ENCODE results near the gene KRTAP10-2.
"Not testable (repeated sequence)": the region's sequence is repeated elsewhere in the genome, so short reads cannot be mapped to it uniquely, and the experiment has no call there.

The KRTAP10-2 gene

GRCh38 chr21:44551340-44551961 is at the start of gene KRTAP10-2:
Gene KRTAP10-2 (minus strand): TSS chr21:44551505. CDS start chr21:44551458, 47 bp downstream.
- Mint-ChIP-seq H3K27me3 (no peaks in the 10 kb centered on the region), H3K27ac (no peak within 1 kb of the TSS), H3K4me3 (no peak within 1 kb of the TSS), H3K9me3 (peaks cover 20 to 38% of the 10 kb centered on the region in 2 donors), H3K4me1 (peaks cover 22% of the 10 kb centered on the region)
- ATAC-seq (no peak), DNase-seq (no peak)

- not testable (repeated sequence) for DNase-seq, H3K4me1 Mint-ChIP-seq, H3K27ac Mint-ChIP-seq, ATAC-seq, H3K4me3 Mint-ChIP-seq, H3K27me3 Mint-ChIP-seq
- peaks cover 12 to 20% of the 10 kb centered on the region in 2 donors for H3K9me3 Mint-ChIP-seq
Observed at GRCh38 chr21:44601091-44601490, 49.8 kb upstream of the KRTAP10-2 start.

- not testable (repeated sequence) for DNase-seq, H3K27ac Mint-ChIP-seq, ATAC-seq, H3K4me3 Mint-ChIP-seq, H3K27me3 Mint-ChIP-seq, H3K4me1 Mint-ChIP-seq
- peaks cover 12 to 20% of the 10 kb centered on the region in 2 donors for H3K9me3 Mint-ChIP-seq
Observed at GRCh38 chr21:44600118-44600978, 49.0 kb upstream of the KRTAP10-2 start, which contains the start of gene KRTAP10-7. Gene KRTAP10-7 (plus strand): TSS chr21:44600597. CDS start chr21:44600622, 25 bp downstream.

GRCh38 chr21:44599264-44600029 is 48.1 kb upstream of the KRTAP10-2 start:
- no peaks in the 10 kb centered on the region for H3K4me1 Mint-ChIP-seq
- H3K27ac Mint-ChIP-seq, result no peak overlapping the region
- no peak for ATAC-seq
- peaks cover 8 to 12% of the 10 kb centered on the region in 2 donors for H3K9me3 Mint-ChIP-seq
- H3K4me3 Mint-ChIP-seq, result no peak overlapping the region
- H3K27me3 Mint-ChIP-seq, result no peaks in the 10 kb centered on the region
- DNase-seq, result no peak

- Mint-ChIP-seq H3K27ac (no peak overlapping the region), H3K4me1 (no peaks in the 10 kb centered on the region), H3K9me3 (peaks cover 0 to 11% of the 10 kb centered on the region in 2 donors), H3K27me3 (no peaks in the 10 kb centered on the region), H3K4me3 (no peak overlapping the region)
- ATAC-seq (no peak), DNase-seq (no peak)
Observed at GRCh38 chr21:44598061-44598460, 46.8 kb upstream of the KRTAP10-2 start.

- ATAC-seq, result no peak
- Mint-ChIP-seq H3K27me3 (peaks cover 8% of the 10 kb centered on the region), H3K4me1 (peaks cover 7% of the 10 kb centered on the region), H3K9me3 (peaks cover 0 to 11% of the 10 kb centered on the region in 2 donors), H3K4me3 (no peak overlapping the region), H3K27ac (no peak overlapping the region)
- no peak for DNase-seq
Observed at GRCh38 chr21:44596068-44596725, 44.9 kb upstream of the KRTAP10-2 start.

GRCh38 chr21:44595524-44595923 is 44.2 kb upstream of the KRTAP10-2 start:
- DNase-seq (no peak), ATAC-seq (no peak)
- H3K4me3 Mint-ChIP-seq, result no peak overlapping the region
- H3K27ac Mint-ChIP-seq, result no peak overlapping the region
- peaks cover 0 to 11% of the 10 kb centered on the region in 2 donors for H3K9me3 Mint-ChIP-seq
- peaks cover 8% of the 10 kb centered on the region for H3K4me1 Mint-ChIP-seq
- peaks cover 9% of the 10 kb centered on the region for H3K27me3 Mint-ChIP-seq

- DNase-seq, result no peak
- H3K27me3 Mint-ChIP-seq, result peaks cover 13% of the 10 kb centered on the region
- H3K27ac Mint-ChIP-seq, result no peak overlapping the region
- no peak for ATAC-seq
- H3K4me1 Mint-ChIP-seq, result peaks cover 8% of the 10 kb centered on the region
- H3K4me3 Mint-ChIP-seq, result no peak overlapping the region
- H3K9me3 Mint-ChIP-seq, result peaks cover 0 to 11% of the 10 kb centered on the region in 2 donors
Observed at GRCh38 chr21:44594406-44594916, 43.2 kb upstream of the KRTAP10-2 start.

- Mint-ChIP-seq H3K27ac (no peak overlapping the region), H3K4me3 (no peak overlapping the region), H3K4me1 (peaks cover 8% of the 10 kb centered on the region), H3K9me3 (peaks cover 0 to 10% of the 10 kb centered on the region in 2 donors), H3K27me3 (peaks cover 15% of the 10 kb centered on the region)
- ATAC-seq, result no peak
- no peak for DNase-seq
Observed at GRCh38 chr21:44593598-44594405, 42.5 kb upstream of the KRTAP10-2 start.

GRCh38 chr21:44592446-44593311 is 41.4 kb upstream of the KRTAP10-2 start, which contains the start of gene KRTAP10-6:
Gene KRTAP10-6 (minus strand): TSS chr21:44592505. CDS start chr21:44592484, 21 bp downstream.
- Mint-ChIP-seq H3K9me3 (no peaks in the 10 kb centered on the region), H3K27me3 (peaks cover 15% of the 10 kb centered on the region), H3K4me3 (no peak within 1 kb of the TSS), H3K27ac (no peak within 1 kb of the TSS), H3K4me1 (peaks cover 8% of the 10 kb centered on the region)
- DNase-seq (no peak), ATAC-seq (no peak)

GRCh38 chr21:44591801-44592130 is 40.5 kb upstream of the KRTAP10-2 start:
- not testable (repeated sequence) for H3K9me3 Mint-ChIP-seq, H3K27ac Mint-ChIP-seq, ATAC-seq, DNase-seq, H3K4me1 Mint-ChIP-seq, H3K4me3 Mint-ChIP-seq
- peaks cover 15% of the 10 kb centered on the region for H3K27me3 Mint-ChIP-seq

- not testable (repeated sequence) for DNase-seq, H3K27ac Mint-ChIP-seq, H3K9me3 Mint-ChIP-seq, H3K4me3 Mint-ChIP-seq, H3K4me1 Mint-ChIP-seq, ATAC-seq
- H3K27me3 Mint-ChIP-seq, result peaks cover 15% of the 10 kb centered on the region
Observed at GRCh38 chr21:44590897-44591800, 39.8 kb upstream of the KRTAP10-2 start.

- Mint-ChIP-seq H3K4me3 (no peak overlapping the region), H3K27ac (no peak overlapping the region), H3K9me3 (no peaks in the 10 kb centered on the region), H3K27me3 (peaks cover 15% of the 10 kb centered on the region), H3K4me1 (peaks cover 8% of the 10 kb centered on the region)
- no peak for DNase-seq
- no peak for ATAC-seq
Observed at GRCh38 chr21:44590311-44590721, 39.0 kb upstream of the KRTAP10-2 start.

All from stimulated activated naive CD8-positive, alpha-beta T cell treated with anti-CD3 and anti-CD28 coated beads, Interleukin-15, amount 100 ng/mL, for 72 hours (primary cell).